CD4-positive, alpha-beta T cell treated with Interleukin-2 at 100 ng/mL for 4 hours (primary cell): Measurements from ENCODE around the gene ATIC.

Source experiments
- DNase-seq: peaks from one replicate; pipeline ENCODE4 v3.0.0-alpha.2; 2020; ENCODE audit warnings: low spot score

Gene ATIC

DNA sequence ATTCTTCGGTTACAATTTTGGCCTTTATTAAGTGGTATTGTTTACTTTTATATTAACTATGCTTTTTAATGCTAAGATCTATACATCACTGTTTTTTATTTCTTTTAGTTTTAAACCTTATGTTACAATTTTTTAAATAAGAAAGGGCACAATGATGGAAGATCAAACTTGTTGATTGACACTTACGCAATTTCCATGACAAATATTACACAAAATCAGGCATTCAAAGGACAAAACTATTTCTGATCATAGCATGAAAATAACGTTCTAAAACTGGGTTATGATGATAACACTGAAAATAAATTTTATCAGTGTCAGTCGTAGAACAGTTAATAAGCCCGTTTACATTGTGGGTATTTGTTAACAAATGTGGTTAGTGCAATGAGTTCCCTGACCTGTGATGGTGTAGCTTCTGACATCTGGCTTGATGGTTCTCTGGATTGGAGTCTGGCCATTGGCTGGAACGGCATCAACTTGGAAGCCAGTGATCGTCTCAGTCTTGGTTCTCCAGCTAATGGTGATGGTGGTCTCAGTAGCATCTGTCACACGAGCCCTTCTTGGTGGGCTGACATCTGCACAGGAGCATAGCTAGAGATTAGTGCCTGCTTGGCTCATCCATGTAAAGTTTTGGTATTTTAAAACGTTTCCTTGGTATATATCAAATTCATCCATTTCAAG lies 64.4 kb downstream of the ATIC start:
- no peak for DNase-seq

DNA sequence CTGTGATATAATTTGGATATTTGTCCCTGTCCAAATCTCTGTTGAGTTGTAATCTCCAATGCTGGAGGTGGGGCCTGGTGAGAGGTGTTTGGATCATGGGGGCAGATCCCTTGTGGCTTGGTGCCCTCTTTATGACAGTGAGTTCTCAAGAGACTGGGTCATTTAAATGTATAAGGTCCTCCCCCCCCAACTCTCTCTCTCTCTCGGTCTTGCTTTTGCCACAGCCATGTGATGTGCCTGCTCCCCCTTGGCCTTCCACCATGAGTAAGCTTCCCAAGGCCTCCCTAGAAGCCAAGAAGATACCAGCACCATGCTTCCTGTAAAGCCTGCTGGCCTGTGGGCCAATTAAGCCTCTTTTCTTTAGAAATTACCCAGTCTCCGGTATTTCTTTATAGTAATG lies 65.4 kb downstream of the ATIC start:
- no peak for DNase-seq

GRCh38 chr2:215378045-215378444 lies 66.2 kb downstream of the ATIC start:
- no peak for DNase-seq

DNA sequence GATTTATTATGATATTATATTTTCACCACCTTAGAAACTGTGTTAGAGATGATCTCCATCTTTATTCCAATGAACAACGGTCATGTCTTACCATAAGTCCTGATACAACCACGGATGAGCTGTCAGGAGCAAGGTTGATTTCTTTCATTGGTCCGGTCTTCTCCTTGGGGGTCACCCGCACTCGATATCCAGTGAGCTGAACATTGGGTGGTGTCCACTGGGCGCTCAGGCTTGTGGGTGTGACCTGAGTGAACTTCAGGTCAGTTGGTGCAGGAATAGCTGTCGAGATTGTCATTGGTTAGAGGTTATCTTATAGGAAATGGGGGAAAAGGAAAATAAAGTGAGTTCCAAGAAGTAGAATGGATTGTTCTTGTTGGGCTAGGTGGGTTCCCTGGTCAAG lies 67.2 kb downstream of the ATIC start:
- DNase-seq, result no peak

- no peak for DNase-seq
Observed at GRCh38 chr2:215379948-215380347, 68.1 kb downstream of the ATIC start.

DNA sequence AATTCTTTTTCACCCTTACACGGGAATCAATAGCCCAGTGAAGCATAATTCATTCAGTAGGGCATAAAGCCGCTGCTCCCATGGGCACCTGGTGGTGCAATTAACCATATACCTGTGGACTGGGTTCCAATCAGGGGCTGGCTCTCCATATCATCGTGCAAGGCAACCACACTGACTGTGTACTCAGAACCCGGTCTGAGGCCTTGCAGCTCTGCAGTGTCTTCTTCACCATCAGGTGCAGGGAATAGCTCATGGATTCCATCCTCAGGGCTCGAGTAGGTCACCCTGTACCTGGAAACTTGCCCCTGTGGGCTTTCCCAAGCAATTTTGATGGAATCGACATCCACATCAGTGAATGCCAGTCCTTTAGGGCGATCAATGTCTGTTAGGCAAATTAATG lies 68.8 kb downstream of the ATIC start:
- DNase-seq, result no peak

GRCh38 chr2:215382011-215382410 lies 70.2 kb downstream of the ATIC start:
- no peak for DNase-seq

GRCh38 chr2:215382480-215382879 lies 70.6 kb downstream of the ATIC start:
- no peak for DNase-seq

- no peak for DNase-seq
Observed at GRCh38 chr2:215383652-215384279, 71.9 kb downstream of the ATIC start.

DNA sequence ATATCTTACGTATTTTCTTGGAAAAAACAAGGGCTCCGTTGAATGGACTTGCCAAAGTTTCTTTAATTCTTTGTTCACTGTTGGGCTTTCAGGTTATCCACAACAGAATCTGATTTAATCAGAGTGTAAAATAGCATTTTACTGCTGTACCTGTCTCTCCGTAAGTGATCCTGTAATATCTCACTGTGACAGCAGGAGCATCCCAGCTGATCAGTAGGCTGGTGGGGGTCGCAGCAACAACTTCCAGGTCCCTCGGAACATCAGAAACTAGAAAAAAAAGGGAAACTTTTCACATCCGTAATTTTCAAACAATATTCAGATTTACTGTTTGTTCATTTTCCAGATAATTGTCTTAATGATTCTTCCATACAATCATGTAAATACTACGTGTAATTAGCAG lies 72.9 kb downstream of the ATIC start:
- DNase-seq, result no peak

- no peak for DNase-seq
Observed at GRCh38 chr2:215386566-215386965, 74.7 kb downstream of the ATIC start.

GRCh38 chr2:215388002-215388728 lies 76.3 kb downstream of the ATIC start:
- no peak for DNase-seq

- no peak for DNase-seq
Observed at GRCh38 chr2:215390550-215390913, 78.7 kb downstream of the ATIC start.

- DNase-seq, result no peak
Observed at GRCh38 chr2:215391531-215391930, 79.7 kb downstream of the ATIC start.

DNA sequence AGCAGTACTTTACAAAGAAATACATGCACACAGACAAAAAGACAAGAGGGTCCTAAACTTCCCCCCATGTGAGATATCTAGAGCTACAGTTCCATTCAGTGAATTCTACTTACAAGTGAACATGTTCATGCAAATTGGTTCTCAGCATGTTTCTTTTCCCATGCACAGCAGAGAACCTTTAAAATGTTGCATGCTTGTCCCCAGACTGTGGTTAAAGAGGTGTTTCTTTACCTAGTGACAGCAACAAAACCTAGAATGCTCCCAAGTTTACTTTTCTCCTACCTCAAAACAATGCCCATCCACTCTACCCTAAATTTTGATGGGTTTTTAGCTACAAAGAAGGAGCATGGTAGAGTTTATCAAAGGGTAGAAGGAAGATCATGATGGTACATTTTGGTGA lies 80.3 kb downstream of the ATIC start:
- no peak for DNase-seq

GRCh38 chr2:215392687-215393270 lies 80.9 kb downstream of the ATIC start:
- no peak for DNase-seq

GRCh38 chr2:215394102-215394805 lies 82.4 kb downstream of the ATIC start:
- DNase-seq, result no peak

- DNase-seq, result no peak
Observed at GRCh38 chr2:215395687-215396460, 84.0 kb downstream of the ATIC start.

DNA sequence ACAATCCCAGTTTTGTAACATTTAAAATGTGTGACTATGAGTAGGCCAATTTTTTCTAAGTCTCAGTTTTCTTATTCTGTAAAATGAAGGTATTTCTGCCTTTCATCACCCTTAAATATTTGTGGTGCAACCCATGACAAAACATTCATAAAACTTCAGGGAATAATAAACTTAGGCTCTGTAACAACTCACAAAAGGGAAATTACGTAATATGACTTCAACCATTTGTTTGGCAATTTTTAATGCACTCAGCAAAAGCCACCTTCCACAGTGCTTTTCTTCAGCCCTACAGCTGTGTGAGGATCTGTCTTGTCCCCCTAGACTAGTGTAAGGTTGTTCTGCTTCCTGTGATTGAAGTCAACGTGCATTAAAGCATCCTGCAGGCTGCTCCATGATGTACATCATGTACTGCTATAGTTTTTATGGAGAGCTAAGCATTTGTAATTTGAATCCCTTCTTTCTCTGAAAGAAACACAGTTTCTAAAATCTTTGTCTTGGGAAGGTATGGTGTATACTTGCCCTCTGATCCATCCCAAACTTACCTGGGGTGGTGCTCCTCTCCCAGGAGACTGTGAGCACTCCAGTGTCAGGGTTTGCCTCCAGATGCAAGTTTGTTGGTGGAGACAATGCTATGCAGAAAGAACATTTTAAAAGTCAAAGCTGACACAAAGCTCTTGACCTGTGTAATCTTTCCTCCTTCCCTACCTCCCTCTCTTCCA lies 84.9 kb downstream of the ATIC start:
- DNase-seq, result no peak

GRCh38 chr2:215397632-215398341 lies 85.9 kb downstream of the ATIC start:
- DNase-seq, result no peak
